Measurements from ENCODE around the gene SLC6A19. TPM values are rescaled to one million over a fixed set of nuclear protein-coding genes. Genes with fewer than 3 reads are reported as not detected.

Gene SLC6A19
- total RNA-seq, 1 donor from 2014 or later, result not detected

DNA sequence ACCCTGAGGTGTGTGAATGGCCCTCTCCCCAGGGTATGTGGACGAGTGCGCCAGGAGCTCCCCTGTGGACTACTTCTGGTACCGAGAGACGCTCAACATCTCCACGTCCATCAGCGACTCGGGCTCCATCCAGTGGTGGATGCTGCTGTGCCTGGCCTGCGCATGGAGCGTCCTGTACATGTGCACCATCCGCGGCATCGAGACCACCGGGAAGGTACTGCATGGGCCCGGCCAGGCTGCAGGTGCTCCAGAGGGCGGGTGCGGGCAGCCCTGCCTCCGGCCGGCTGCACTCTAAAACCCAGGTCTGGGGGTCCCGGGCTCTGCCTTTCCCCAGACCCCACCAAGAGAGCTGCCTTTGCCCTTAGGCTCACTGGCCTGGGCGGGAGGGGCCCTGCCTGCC lies 10.9 kb downstream of the SLC6A19 start:
- Mint-ChIP-seq H3K27ac (no peak overlapping the region), H3K9me3 (no peaks in the 10 kb centered on the region), H3K27me3 (ENCODE audit: insufficient read depth, low read depth) (peaks cover 9% of the 10 kb centered on the region), H3K36me3 (no peaks in the 10 kb centered on the region), H3K4me3 (no peak overlapping the region), H3K4me1 (peaks cover 4% of the 10 kb centered on the region)
- H3F3A ChIP-seq (ENCODE audit: low read depth), result no peaks in the 10 kb centered on the region
- TF ChIP-seq EZH2phosphoT487 (IDR thresholded peaks at IDR 0.05), result no peak
- no peak for TF ChIP-seq EZH2 (IDR thresholded peaks at IDR 0.05)
- no peak for TF ChIP-seq CTCF (IDR thresholded peaks at IDR 0.05)
- H3K4me3 ChIP-seq, result no peak overlapping the region
- no peak overlapping the region for H2AFZ ChIP-seq (replicated peaks)
- no peaks in the 10 kb centered on the region for H3K79me2 ChIP-seq (ENCODE audit: low read depth)
- no peaks in the 10 kb centered on the region for H3K36me3 ChIP-seq
- no peak overlapping the region for H3K9ac ChIP-seq
- H3K27me3 ChIP-seq, result no peaks in the 10 kb centered on the region
- no peak overlapping the region for H3K27ac ChIP-seq
- H4K20me1 ChIP-seq (ENCODE audit: low read depth), result no peaks in the 10 kb centered on the region
- DNase-seq (ENCODE audit: low spot score), result no peak
- H3K4me1 ChIP-seq, result no peaks in the 10 kb centered on the region
- no peaks in the 10 kb centered on the region for H3K9me3 ChIP-seq (ENCODE audit: low read depth)
- H3K4me2 ChIP-seq, result no peak overlapping the region

DNA sequence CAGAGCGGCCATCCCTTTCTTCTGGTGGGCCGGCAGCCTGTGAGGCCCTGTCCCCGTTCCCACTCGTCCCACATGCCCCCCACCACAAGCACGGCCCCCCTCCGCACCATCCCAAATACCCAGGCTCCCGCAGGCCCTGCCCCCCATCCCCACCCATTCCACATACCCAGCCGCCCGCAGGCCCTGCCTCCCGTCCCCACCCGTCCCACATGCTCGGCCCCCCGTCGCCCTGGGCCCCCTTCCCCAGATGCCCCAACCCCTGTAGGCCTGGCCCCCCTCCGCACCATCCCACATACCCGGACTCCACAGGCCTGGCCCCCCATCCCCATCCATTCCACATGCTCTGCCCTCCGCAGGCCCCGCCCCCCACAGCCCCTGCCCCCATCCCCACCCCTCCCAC lies 11.5 kb downstream of the SLC6A19 start:
- Histone ChIP-seq H3K4me1 (no peaks in the 10 kb centered on the region), H3K4me3 (no peak overlapping the region), H3K36me3 (no peaks in the 10 kb centered on the region), H3K9me3 (ENCODE audit: low read depth) (no peaks in the 10 kb centered on the region), H3K27ac (no peak overlapping the region), H3K27me3 (no peaks in the 10 kb centered on the region), H3K9ac (no peak overlapping the region), H3K4me2 (no peak overlapping the region), H2AFZ (replicated peaks) (no peak overlapping the region), H3F3A (ENCODE audit: low read depth) (no peaks in the 10 kb centered on the region), H4K20me1 (ENCODE audit: low read depth) (no peaks in the 10 kb centered on the region), H3K79me2 (ENCODE audit: low read depth) (no peaks in the 10 kb centered on the region)
- Mint-ChIP-seq H3K27me3 (ENCODE audit: insufficient read depth, low read depth) (peaks cover 6% of the 10 kb centered on the region), H3K4me1 (no peaks in the 10 kb centered on the region), H3K9me3 (no peaks in the 10 kb centered on the region), H3K36me3 (no peaks in the 10 kb centered on the region), H3K4me3 (no peak overlapping the region), H3K27ac (no peak overlapping the region)
- no peak for DNase-seq (ENCODE audit: low spot score)
- TF ChIP-seq EZH2phosphoT487 (IDR thresholded peaks at IDR 0.05) (no peak), CTCF (IDR thresholded peaks at IDR 0.05) (no peak), EZH2 (IDR thresholded peaks at IDR 0.05) (no peak)

DNA sequence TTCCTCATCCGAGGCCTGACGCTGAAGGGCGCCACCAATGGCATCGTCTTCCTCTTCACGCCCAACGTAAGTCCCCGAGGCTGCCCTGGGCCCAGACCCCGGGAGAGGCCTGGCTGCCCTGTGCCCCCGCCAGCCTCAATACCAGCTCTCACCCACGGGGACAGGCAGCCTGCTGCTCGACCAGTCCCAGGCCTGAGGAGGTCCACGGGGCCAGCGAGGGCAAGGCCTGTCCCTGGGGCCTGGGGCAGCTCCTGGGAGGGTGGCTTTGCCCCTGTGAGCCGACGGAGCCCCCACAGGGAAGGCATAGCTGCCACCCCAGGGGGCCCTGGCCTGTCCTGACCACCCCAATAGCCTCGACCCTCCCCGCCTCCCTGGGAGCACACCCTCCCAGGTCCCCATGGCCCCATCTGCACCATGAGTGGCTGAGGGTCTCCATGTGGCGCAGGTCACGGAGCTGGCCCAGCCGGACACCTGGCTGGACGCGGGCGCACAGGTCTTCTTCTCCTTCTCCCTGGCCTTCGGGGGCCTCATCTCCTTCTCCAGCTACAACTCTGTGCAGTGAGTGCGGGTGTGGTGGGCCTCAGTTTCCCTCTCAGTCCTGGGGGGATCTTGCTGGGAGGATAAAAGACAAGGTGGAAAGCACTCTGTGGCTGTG lies 12.2 kb downstream of the SLC6A19 start:
- peaks cover 8% of the 10 kb centered on the region for H3K27me3 Mint-ChIP-seq (ENCODE audit: insufficient read depth, low read depth)
- no peak overlapping the region for H3K4me3 ChIP-seq
- no peak overlapping the region for H3K9ac ChIP-seq
- no peaks in the 10 kb centered on the region for H3K79me2 ChIP-seq (ENCODE audit: low read depth)
- no peaks in the 10 kb centered on the region for H3F3A ChIP-seq (ENCODE audit: low read depth)
- TF ChIP-seq EZH2phosphoT487 (IDR thresholded peaks at IDR 0.05) (no peak), EZH2 (IDR thresholded peaks at IDR 0.05) (no peak), CTCF (IDR thresholded peaks at IDR 0.05) (no peak)
- no peaks in the 10 kb centered on the region for H3K9me3 ChIP-seq (ENCODE audit: low read depth)
- H3K27me3 ChIP-seq, result no peaks in the 10 kb centered on the region
- H3K4me3 Mint-ChIP-seq, result no peak overlapping the region
- no peak overlapping the region for H3K4me2 ChIP-seq
- peaks cover 2% of the 10 kb centered on the region for H3K4me1 Mint-ChIP-seq
- DNase-seq (ENCODE audit: low spot score), result no peak
- H3K36me3 Mint-ChIP-seq, result no peaks in the 10 kb centered on the region
- H4K20me1 ChIP-seq (ENCODE audit: low read depth), result no peaks in the 10 kb centered on the region
- H3K27ac Mint-ChIP-seq, result no peak overlapping the region
- H3K36me3 ChIP-seq, result no peaks in the 10 kb centered on the region
- no peak overlapping the region for H2AFZ ChIP-seq (replicated peaks)
- no peaks in the 10 kb centered on the region for H3K9me3 Mint-ChIP-seq
- H3K27ac ChIP-seq, result no peak overlapping the region
- H3K4me1 ChIP-seq, result no peaks in the 10 kb centered on the region

Measured in neural progenitor cell (in vitro differentiated cells).